ENCODE results near the gene GPR148.
"Not testable (repeated sequence)": the region's sequence is repeated elsewhere in the genome, so short reads cannot be mapped to it uniquely, and the experiment has no call there.

GPR148 gene, protein sequence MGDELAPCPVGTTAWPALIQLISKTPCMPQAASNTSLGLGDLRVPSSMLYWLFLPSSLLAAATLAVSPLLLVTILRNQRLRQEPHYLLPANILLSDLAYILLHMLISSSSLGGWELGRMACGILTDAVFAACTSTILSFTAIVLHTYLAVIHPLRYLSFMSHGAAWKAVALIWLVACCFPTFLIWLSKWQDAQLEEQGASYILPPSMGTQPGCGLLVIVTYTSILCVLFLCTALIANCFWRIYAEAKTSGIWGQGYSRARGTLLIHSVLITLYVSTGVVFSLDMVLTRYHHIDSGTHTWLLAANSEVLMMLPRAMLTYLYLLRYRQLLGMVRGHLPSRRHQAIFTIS

GRCh38 chr2:130728549-130729316 lies at the start of gene GPR148:
TSS of gene GPR148 (plus strand) at chr2:130729070. CDS start at chr2:130729152, 82 bp downstream.
- DNase-seq (ENCODE audit: low read depth), result no peak
- H3K4me3 ChIP-seq (ENCODE audit: low read depth, low read length), result no peak within 1 kb of the TSS
- no peak for TF ChIP-seq CTCF (conservative IDR thresholded peaks at IDR 0.05; ENCODE audit: low read depth, low read length)

DNA sequence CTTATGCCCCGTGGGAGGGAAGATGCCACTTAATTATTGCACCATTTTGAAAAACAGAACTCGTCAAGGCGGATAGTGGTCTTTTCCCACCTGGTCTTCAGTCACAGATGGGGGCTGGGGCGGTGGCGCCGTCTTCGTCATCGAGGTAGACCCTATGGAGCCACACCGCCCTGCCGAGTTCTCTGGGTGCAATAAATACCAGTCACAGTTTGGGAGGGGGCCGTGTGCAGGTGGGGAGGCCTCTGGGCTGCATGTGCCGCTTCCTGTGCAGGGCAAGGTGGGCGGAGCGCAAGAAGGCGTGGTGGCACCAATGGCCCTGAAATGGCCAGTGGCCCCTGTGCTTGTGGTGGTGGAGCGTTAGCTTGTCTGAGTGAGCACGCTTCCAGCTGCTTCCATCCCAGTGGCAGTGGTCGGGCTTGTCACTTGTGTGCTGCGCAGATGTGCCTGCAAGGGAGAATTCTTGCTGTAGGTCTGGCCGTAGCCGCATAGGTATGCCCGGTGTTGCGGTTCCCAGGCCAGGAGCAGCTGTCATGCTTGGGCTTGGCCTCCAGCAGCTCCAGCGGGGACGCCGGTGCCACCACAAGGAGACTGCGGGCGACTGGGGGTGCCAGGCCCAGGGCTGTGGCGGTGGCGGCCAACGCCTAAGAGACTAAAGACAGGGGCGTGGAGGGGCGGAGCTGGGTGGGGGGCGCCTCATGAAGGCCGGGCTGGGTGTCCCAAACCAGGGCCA lies 36.7 kb upstream of the GPR148 start:
- DNase-seq (ENCODE audit: low read depth); H3K4me3 ChIP-seq (ENCODE audit: low read depth, low read length): not testable (repeated sequence)

DNA sequence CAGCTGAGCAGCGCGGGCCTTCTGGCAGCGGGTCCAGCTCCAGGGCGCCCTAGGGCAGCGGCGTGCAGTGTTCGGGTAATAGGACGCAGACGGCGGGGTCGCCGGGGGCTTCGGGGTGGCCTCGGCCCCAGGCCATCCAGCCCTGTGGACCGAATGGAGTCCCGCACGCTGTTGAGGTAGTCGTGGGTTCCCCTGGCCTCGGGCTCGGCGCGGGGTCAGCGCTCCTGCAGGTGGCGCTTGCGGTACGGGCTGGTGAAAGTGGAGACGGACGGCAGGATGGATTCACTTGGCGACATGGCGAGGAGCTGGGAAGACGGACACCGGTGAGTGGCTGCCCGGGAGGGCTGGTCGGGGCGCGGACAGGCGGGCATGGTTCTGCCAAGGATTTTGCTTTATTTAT lies 35.4 kb upstream of the GPR148 start:
- H3K4me3 ChIP-seq (ENCODE audit: low read depth, low read length), result not testable (repeated sequence)
- DNase-seq (ENCODE audit: low read depth), result peak; percentile 2
- TF ChIP-seq CTCF (conservative IDR thresholded peaks at IDR 0.05; ENCODE audit: low read depth, low read length), result peak; percentile 20

DNA sequence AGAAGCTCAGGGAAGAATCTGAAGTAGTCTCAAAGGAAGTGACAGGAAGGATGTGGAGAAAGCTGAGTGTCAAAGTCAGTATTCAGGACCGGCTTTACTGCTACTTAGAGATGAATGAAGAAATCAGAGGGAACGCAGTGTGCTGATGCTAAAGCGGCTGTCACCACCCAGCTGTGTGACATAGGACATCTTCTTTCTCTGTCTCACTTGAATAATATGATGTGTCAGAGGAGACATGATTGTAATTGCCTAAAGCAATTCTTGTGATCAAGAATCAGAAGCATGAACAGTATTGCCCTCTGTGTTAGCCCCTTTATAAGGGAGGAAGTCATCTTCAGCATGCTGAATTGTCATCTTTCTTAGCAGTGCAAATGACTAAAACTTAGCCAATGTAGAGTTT lies 25.6 kb upstream of the GPR148 start:
- not testable (repeated sequence) for DNase-seq (ENCODE audit: low read depth); H3K4me3 ChIP-seq (ENCODE audit: low read depth, low read length)

DNA sequence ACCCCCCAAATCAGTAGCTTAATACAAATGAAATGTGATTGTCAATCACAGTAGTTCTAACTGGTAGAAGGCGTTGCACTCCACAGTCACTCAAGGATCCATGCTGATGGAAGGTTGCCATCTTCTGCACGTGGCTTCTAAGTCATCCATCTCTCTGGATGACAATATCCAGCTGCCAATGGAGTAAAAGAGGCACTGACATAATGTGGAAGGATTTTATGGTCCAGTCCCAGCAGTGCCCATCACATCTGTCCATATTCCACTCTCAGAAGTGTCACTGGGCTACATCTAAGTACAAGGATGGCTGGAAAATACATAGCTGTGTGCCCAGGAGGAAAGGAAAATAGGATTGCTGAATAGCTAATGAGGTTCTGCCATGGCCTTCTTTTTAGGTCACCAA lies 14.1 kb upstream of the GPR148 start:
- DNase-seq (ENCODE audit: low read depth); H3K4me3 ChIP-seq (ENCODE audit: low read depth, low read length): not testable (repeated sequence)

DNA sequence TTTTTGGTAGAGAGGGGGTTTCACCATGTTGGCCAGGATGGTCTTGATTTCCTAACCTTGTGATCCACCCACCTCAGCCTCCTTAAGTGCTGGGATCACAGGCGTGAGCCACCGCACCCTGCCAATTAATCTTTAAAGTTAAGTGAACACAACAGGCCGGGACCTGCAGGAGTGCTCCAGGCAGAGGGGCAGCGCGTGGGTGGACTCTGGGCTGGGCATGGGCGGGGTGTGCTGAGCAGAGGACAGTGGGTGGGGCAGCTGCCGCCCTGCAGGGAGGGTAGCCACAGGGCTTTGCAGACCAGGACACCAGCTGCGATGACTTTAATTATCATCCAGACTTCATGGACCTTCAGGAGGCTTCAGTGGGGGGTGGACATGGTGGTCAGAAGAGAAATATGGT lies 8.8 kb upstream of the GPR148 start:
- no peak for TF ChIP-seq CTCF (conservative IDR thresholded peaks at IDR 0.05; ENCODE audit: low read depth, low read length)
- H3K4me3 ChIP-seq (ENCODE audit: low read depth, low read length), result no peak overlapping the region
- no peak for DNase-seq (ENCODE audit: low read depth)

- no peak for TF ChIP-seq CTCF (conservative IDR thresholded peaks at IDR 0.05; ENCODE audit: low read depth, low read length)
- H3K4me3 ChIP-seq (ENCODE audit: low read depth, low read length), result no peak overlapping the region
- no peak for DNase-seq (ENCODE audit: low read depth)
Measured at GRCh38 chr2:130720528-130720927, 8.3 kb upstream of the GPR148 start.

- no peak for TF ChIP-seq CTCF (conservative IDR thresholded peaks at IDR 0.05; ENCODE audit: low read depth, low read length)
- H3K4me3 ChIP-seq (ENCODE audit: low read depth, low read length), result no peak overlapping the region
- DNase-seq (ENCODE audit: low read depth), result no peak
Measured at GRCh38 chr2:130724455-130724854, 4.4 kb upstream of the GPR148 start.

Data from choroid plexus epithelial cell (primary cell).